Progenitor cell of endocrine pancreas (in vitro differentiated cells): ENCODE results near the gene EML3. TPM values are rescaled to one million over a fixed set of nuclear protein-coding genes. Genes with fewer than 3 reads are reported as not detected.

ENCODE experiments used
- DNase-seq: peaks from one replicate; pipeline ENCODE4 v3.0.0; 2021; ENCODE audit warnings: low spot score; ENCODE audit not compliant: unreplicated experiment
- H3K27ac Mint-ChIP-seq: 2 replicates; pipeline ENCODE4 v1.8.0; 2021; ENCODE audit warnings: mild to moderate bottlenecking, moderate library complexity, mixed read lengths
- H3K27me3 Mint-ChIP-seq: 2 replicates; pipeline ENCODE4 v1.8.0; 2021; ENCODE audit warnings: mixed read lengths
- H3K36me3 Mint-ChIP-seq: 2 replicates; pipeline ENCODE4 v1.8.0; 2022; ENCODE audit warnings: mixed read lengths; ENCODE audit not compliant: insufficient read depth
- H3K4me1 Mint-ChIP-seq: 2 replicates; pipeline ENCODE4 v1.8.0; 2021; ENCODE audit warnings: low read depth, mixed read lengths
- H3K4me3 Mint-ChIP-seq: 2 replicates; pipeline ENCODE4 v1.8.0; 2021; ENCODE audit warnings: low read depth, mild to moderate bottlenecking, moderate library complexity, mixed read lengths
- H3K9me3 Mint-ChIP-seq: 2 replicates; pipeline ENCODE4 v1.8.0; 2021; ENCODE audit warnings: low read depth, mixed read lengths
- total RNA-seq: library from RNA; stranded (reverse); gene quantifications from 2 replicates; pipeline ENCODE4 v1.2.1, GENCODE V29; 2021
- TF ChIP-seq, protein P1 (sequence below): fragments of 200-600 bp; sonication (generic); IDR thresholded peaks from one replicate; pipeline ENCODE4 v1.5.0; 2021; ENCODE audit warnings: antibody characterized with exemption, mild to moderate bottlenecking; ENCODE audit not compliant: unreplicated experiment

EML3 gene
- total RNA-seq, 1 donor from 2014 or later = 42.7 TPM

- TF ChIP-seq, protein P1, sequence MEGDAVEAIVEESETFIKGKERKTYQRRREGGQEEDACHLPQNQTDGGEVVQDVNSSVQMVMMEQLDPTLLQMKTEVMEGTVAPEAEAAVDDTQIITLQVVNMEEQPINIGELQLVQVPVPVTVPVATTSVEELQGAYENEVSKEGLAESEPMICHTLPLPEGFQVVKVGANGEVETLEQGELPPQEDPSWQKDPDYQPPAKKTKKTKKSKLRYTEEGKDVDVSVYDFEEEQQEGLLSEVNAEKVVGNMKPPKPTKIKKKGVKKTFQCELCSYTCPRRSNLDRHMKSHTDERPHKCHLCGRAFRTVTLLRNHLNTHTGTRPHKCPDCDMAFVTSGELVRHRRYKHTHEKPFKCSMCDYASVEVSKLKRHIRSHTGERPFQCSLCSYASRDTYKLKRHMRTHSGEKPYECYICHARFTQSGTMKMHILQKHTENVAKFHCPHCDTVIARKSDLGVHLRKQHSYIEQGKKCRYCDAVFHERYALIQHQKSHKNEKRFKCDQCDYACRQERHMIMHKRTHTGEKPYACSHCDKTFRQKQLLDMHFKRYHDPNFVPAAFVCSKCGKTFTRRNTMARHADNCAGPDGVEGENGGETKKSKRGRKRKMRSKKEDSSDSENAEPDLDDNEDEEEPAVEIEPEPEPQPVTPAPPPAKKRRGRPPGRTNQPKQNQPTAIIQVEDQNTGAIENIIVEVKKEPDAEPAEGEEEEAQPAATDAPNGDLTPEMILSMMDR = no peak
- peak; percentile 95 for DNase-seq
- Mint-ChIP-seq H3K27me3 (no peaks in the 10 kb centered on the region), H3K9me3 (no peaks in the 10 kb centered on the region), H3K27ac (peak within 1 kb of the TSS; percentile 98), H3K4me1 (peaks cover 10% of the 10 kb centered on the region), H3K36me3 (peaks cover 2% of the 10 kb centered on the region), H3K4me3 (peak within 1 kb of the TSS; percentile 98)
Measured at GRCh38 chr11:62645946-62646824, 33.6 kb upstream of the EML3 start, which contains the start of gene GANAB. Gene GANAB, minus strand, starts transcription at chr11:62646613. Its CDS starts 14 bp downstream, at chr11:62646599.

GRCh38 chr11:62645671-62645945, 33.0 kb upstream of the EML3 start:
- TF ChIP-seq, protein P1 = no peak
- no peak for DNase-seq
- H3K27me3 Mint-ChIP-seq = no peaks in the 10 kb centered on the region
- H3K27ac Mint-ChIP-seq = peak overlapping the region; percentile 98
- peaks cover 12% of the 10 kb centered on the region for H3K4me1 Mint-ChIP-seq
- H3K4me3 Mint-ChIP-seq = peak overlapping the region; percentile 98
- peaks cover 2% of the 10 kb centered on the region for H3K36me3 Mint-ChIP-seq
- no peaks in the 10 kb centered on the region for H3K9me3 Mint-ChIP-seq

DNA sequence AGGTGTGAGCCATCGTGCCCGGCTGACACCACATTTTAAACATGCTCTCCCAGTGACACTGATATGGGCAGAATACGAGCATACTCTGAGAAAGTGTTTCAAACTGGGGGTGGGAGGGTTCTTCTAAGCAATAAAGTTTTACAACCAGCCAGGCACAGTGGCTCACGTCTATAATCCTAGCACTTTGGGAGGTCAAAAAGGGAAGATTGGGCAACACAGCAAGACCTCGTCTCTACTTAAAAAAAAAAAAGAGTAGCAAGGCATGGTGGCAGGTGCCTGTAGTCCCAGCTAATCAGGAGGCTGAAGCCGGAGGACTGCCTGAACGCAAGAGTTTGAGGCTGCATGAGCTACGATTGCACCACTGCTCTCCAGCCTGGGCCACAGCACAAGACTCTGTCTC, 31.6 kb upstream of the EML3 start:
- Mint-ChIP-seq H3K36me3 (peaks cover 7% of the 10 kb centered on the region), H3K27ac (no peak overlapping the region)

GRCh38 chr11:62632492-62632891, 19.9 kb upstream of the EML3 start:
- TF ChIP-seq, protein P1 = no peak
- H3K4me3 Mint-ChIP-seq = no peak overlapping the region
- peaks cover 36% of the 10 kb centered on the region for H3K36me3 Mint-ChIP-seq
- H3K27ac Mint-ChIP-seq = peak overlapping the region; percentile 86
- H3K9me3 Mint-ChIP-seq = no peaks in the 10 kb centered on the region
- H3K4me1 Mint-ChIP-seq = no peaks in the 10 kb centered on the region
- no peak for DNase-seq
- H3K27me3 Mint-ChIP-seq = no peaks in the 10 kb centered on the region

More for the DNA sequence above, 31.6 kb upstream of the EML3 start:
- TF ChIP-seq, protein P1 = no peak
- H3K4me1 Mint-ChIP-seq = peaks cover 15% of the 10 kb centered on the region
- no peaks in the 10 kb centered on the region for H3K27me3 Mint-ChIP-seq
- no peaks in the 10 kb centered on the region for H3K9me3 Mint-ChIP-seq
- H3K4me3 Mint-ChIP-seq = peak overlapping the region; percentile 35
- no peak for DNase-seq

DNA sequence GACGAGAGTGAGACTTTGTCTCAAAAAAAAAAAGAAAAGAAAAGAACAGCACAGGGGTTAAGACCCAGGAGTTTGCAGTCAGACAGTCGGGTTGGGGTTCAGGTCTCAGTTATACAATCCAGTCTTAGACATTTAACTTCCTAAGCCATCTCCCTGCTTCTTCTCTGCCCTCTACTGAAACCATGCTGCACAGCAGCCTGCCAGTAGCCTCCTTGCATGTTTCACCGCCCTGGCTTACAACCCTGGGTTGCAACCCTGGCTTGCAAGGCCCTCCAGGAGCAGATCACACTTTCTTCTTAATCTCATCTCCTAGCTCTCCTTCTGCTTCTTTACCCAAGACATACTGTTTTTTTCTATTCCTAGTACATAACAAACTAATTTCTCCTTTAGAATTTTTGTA, 15.1 kb upstream of the EML3 start:
- TF ChIP-seq, protein P1 = no peak
- DNase-seq = no peak
- H3K36me3 Mint-ChIP-seq = peaks cover 30% of the 10 kb centered on the region
- H3K27me3 Mint-ChIP-seq = no peaks in the 10 kb centered on the region
- H3K9me3 Mint-ChIP-seq = no peaks in the 10 kb centered on the region
- peak overlapping the region; percentile 36 for H3K27ac Mint-ChIP-seq
- no peaks in the 10 kb centered on the region for H3K4me1 Mint-ChIP-seq
- no peak overlapping the region for H3K4me3 Mint-ChIP-seq
